Peyer's patch (tissue), 4 donors: Measurements from ENCODE around the gene PHYKPL.

ENCODE experiments used
- CTCF ChIP-seq, 6 experiments: fragments of 450-650 bp in 4 of 6; fragments of 200-600 bp in 2 of 6; sonication (generic) in 1 of 6; IDR thresholded peaks; one replicate each; pipeline ENCODE4 v1.5.1; 2017 to 2019; ENCODE audit warnings: antibody characterized with exemption in 6 of 6, mild to moderate bottlenecking in 3 of 6, moderate library complexity in 1 of 6
- POLR2A ChIP-seq, 2 donors: fragments of 450-650 bp; IDR thresholded peaks; one replicate each; pipeline ENCODE4 v1.5.1; 2017; ENCODE audit warnings: antibody characterized with exemption in 2 of 2, mild to moderate bottlenecking in 2 of 2, moderate library complexity in 2 of 2

- no peak for TF ChIP-seq CTCF (IDR thresholded peaks at IDR 0.05)
- TF ChIP-seq POLR2A (IDR thresholded peaks at IDR 0.05): no peak
These were observed 29.3 kb upstream of the PHYKPL start for GRCh38 chr5:178261666-178262600.
